Right ventricle myocardium inferior (tissue), 1 donor: ENCODE data around the gene OR6S1. TPM values are rescaled to one million over a fixed set of nuclear protein-coding genes. Genes with fewer than 3 reads are reported as not detected.
"Not testable (repeated sequence)": the region's sequence is repeated elsewhere in the genome, so short reads cannot be mapped to it uniquely, and the experiment has no call there.

Experiments used
- ATAC-seq: fragments of 200-7000 bp; cut with Tn5 transposase; one replicate; pipeline ENCODE4 v1.9.1; 2020; ENCODE audit warnings: mild to moderate bottlenecking, moderate library complexity
- DNase-seq: peaks from one replicate; pipeline ENCODE4 v3.0.0; 2021; ENCODE audit errors: missing footprints
- intact Hi-C: fragments of 100-400 bp; cut with DNase I; formaldehyde crosslinking; loops from one replicate; pipeline ENCODE4 v1.11.0; 2022
- total RNA-seq: library from RNA; stranded (reverse); fragmentation: NEBNext Ultra II Directional; extraction: Animal tissue kit (Norgen Biotek cat#: 25700); gene quantifications from one replicate; pipeline ENCODE4 v1.2.1, GENCODE V29; 2021
- donor health status: DM: no; HTN: yes; CAD: no; lungs with severe emphysema.

OR6S1 gene
- total RNA-seq, 1 donor from 2014 or later: not detected

DNA sequence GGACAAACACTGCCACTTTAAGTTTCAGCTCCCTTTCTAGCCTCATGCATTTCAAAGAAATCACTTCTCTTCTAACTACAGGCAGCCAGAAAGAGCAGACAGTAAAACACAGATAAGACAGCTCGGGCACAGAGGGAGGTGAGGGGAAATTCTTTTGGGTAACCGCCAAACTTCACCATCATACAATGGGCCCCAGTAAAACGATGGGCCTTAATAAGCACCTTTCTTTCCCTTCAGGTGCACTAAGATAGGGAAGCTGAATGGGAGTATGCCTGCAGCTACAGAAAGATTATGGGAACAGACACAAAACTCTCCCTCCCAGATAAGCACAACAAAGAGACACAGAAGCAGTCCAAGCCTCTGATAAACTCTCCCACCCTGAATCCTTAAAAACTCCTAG, 1.3 kb upstream of the OR6S1 start:
- DNase-seq, ATAC-seq, intact Hi-C loops: not testable (repeated sequence)

DNA sequence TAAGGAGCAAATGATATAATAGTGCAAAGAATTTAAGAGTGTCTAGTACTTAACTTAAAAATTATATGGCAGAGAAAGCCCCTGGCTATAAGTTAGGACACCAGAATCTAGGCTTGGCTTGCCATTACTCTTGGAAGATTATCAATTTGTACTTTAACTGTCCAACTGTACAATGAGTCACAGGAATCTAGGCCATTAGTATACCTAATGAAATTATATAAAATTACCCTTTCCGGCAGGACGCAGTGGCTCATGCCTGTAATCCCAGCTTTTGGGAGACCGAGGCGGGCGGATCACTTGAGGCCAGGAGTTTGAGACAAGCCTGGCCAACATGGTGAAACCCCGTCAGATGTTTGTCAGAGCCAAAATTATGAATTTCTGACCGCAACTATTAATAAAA, 691 bp upstream of the OR6S1 start:
- DNase-seq: no peak
- ATAC-seq: no peak
- intact Hi-C loops: no loop called here

DNA sequence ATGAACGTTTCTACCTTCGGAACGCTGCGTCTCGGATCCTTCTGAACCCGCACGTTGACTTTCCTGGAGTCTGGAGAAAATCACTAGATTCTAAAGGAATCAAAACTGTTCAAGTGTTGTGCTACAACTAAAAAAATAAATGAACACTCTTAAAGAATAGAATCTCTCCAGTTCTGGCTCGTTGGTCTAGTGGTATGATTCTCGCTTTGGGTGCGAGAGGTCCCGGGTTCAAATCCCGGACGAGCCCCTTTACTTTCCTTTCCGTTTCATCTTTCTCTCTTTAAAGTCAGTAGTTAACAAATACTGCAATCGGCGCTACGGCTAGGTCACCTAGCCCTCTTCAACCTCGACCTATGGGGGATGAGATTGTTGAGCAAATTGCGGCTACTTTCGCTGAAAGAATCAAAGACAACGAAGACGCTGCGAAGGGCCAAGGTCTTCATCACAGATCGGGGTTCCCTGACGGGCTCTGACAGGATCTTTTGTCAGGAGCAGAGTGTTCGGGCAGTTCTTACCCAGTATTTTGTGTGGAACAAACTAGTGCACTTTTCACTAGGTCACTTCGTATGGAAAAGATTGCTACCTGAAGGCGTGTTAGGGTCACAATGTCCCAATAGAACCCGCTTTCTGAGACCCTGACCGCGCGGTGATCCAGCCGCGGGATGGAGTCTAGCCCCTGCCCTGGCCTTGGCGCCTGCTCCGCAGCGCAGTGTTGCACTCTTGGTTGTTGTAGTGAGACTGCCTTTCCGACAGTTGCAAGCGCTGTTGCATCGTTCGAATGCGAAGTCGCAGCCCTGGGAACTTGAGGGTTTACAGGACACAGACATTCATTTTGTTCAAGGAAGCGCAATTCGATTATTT, 8.4 kb downstream of the OR6S1 start:
- ATAC-seq (peak; percentile 58), DNase-seq (no peak)
- intact Hi-C loops: no loop called here

DNA sequence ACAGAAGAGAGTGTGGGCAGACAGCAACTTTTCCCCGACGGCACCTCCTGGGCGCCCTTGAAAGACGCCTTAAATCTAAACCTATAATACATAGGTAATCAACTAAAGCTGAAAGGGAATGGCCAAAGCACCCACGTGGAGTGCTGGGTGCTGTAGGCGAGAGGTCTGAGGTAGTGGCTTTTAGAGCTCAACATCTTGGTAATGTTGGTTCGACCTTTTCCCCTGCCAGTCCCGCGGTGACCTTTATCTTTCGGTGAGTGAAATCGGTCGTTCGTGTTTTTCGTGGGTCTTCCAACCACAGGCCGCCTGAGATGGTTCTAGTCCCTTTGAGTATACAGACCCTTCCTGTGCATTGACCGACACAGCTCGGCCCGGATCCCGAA, 9.1 kb downstream of the OR6S1 start:
- no peak for DNase-seq
- no peak for ATAC-seq
- intact Hi-C loops: no loop called here

DNA sequence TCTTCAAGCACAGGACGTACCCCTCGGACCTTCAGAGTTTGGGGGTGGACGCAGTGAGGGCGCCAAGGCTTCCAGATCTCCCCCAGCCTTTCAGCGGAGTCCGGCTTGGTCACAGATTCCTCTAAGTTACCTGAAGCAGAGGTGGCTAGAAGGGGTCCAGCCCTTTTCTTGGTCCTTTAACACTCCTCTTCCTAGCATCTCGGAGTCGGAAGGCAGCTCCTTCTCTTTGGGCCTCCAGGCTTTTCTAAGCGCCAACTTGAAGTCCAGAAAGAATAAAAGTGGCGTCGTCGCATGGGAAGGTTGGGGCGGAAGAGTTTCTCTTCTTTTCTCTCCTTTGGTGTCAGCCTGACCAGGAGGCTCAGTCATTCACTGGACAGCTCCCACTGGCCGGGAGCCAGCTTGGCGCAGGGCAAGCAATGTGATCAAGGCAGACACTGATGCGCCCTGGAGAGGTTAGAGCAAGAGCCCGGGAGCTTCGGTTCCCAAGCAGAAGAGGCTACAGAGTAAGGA, 9.6 kb downstream of the OR6S1 start:
- peak; percentile 72 for ATAC-seq
- intact Hi-C loops: no loop called here
- peak; percentile 85 for DNase-seq

DNA sequence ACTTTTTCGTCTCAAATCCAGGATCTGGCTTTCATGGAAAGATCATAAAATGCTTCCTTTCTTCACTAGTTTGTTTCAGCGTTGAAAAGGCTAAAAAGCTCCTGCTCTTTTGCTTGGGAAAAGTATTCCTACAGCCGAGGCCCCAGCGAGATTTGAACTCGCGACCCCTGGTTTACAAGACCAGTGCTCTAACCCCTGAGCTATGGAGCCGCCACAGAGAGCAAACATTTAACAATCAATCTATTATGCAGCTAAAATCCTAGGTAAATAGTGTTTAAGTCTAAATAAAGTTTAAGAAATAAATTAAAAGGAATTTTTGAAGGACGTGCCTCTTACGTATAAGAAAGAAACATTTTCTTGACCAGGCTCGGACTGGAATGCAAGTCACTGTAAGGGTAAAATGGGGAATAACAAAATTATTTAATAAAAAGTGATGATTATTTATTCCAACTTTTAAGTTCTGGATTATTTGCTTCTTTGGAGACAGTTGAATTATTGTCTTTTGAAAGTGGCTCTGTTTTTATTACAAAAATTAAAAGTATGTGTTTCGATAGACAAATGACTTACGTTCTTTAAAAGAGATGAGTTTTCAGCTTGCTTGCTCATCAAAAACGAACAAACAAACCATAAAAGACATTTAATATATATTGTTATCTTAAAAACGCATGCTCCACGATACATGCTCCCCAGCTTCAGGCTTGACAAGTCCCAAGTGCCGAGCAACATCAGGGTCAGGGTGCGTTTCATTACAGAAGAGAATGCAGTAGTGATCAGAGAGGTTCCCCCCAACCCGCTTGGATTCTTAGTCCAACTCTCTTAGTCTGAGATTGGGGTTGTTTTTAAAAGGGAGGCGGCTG, 10.2 kb downstream of the OR6S1 start:
- DNase-seq (no peak), ATAC-seq (peak; percentile 45)
- intact Hi-C loops: no loop called here

DNA sequence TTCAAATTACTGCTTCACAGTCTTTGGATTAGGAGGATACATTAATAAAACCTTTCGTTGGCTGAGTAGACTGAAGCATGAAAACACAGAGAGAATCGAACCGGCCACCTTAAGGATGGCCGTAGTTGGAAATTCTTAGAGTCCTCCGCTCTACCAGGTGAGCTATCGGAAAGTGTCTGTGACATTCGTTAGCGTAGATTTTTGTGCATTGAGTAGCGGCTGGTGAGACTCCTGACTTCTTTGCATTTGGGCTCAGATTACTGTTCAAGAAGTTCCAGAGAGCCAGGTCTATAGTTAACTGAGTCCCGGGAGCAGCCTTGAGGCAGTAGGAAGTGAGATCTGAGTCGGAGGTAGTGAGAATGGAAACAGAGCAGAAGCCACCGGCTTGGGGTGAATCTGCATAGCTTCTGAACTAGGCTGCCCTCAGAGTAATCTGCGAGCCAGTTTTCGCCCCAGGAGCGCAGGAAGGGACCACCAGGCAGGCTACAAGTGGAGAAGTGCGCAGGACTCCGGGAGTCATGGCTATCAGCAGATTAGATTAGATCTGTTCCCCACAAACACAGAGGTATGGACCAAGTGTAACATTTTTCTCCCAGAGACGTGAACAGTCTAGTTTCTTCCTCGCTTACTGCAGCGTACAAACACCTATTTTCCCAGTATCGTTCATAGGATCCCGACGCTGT, 11.0 kb downstream of the OR6S1 start:
- intact Hi-C loops: no loop called here

DNA sequence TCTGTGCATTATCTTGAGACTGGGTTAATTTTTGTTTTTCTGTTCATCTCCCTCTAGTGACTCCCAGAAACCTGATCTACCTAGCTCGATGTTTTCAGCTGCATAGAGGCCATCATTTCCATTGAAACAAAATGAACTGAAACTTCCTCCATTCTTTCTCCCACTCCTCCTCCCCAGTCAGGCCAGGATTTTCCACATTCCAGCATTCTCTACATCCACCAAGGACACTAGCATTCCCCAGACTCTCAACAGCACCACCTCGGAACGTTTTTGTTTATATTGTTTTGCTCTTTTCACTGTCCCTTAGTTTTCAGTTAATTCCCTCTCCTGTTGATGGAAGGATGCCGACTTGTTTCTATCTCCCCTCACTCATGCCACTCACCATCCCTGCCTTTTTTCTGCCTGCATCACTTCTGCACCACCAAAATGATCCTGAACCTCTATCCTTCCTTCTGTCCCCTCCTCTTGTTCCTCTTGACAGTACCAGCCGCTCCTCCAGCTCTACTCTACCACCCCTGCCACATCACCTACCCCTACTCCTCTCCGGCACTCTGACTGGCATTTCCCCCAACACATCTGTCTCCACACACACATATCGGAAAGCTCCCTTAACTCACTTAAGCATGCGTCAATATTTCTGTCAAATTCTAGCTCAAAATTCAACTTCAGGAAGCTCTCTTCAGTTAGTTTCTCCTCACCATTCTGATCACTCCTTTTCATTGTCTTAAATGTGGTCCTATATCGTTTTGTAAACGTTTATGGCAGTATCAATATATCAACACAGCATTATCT, 13.2 kb downstream of the OR6S1 start:
- no peak for DNase-seq
- ATAC-seq: no peak
- intact Hi-C loops: loop anchor here (5.0 kb wide), 1 partner anchor 54 kb away; the partner anchor contains the start of gene RNASE4

More for the DNA sequence above, 11.0 kb downstream of the OR6S1 start:
- no peak for ATAC-seq
- no peak for DNase-seq

DNA sequence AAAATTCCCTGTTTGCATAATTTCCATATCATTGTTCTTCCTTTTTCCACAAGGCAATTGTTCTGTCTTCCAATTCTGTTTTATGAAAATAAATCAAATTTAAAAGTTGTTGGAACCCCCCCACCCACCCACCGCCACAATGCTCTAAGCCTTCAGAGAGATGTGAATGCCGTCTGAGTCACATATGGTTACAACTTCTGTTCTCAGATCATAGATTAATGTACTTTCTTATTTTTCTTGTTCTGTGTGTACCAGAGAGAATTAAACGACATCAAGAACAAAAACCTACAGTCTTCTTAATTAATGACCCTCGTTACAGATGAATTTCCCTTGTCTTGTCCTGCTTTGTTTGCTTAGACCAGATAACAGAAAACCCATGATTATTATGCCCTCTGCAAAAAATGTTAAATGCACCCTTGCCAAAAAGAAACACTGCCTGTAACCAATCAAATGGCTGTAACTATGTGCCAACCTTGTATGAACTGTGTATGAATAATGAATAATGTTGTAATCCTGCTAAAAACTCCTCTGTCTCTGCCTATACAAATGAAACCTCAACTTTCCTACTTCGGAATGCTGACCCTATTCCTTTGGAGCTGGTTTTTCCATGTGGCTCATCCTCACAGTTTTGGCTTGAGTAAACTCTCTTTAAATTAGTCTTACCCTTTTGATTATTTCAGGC, 14.0 kb downstream of the OR6S1 start:
- no peak for DNase-seq
- no peak for ATAC-seq
- intact Hi-C loops: loop anchor here (5.0 kb wide), 1 partner anchor 55 kb away; the partner anchor contains the start of gene RNASE4

DNA sequence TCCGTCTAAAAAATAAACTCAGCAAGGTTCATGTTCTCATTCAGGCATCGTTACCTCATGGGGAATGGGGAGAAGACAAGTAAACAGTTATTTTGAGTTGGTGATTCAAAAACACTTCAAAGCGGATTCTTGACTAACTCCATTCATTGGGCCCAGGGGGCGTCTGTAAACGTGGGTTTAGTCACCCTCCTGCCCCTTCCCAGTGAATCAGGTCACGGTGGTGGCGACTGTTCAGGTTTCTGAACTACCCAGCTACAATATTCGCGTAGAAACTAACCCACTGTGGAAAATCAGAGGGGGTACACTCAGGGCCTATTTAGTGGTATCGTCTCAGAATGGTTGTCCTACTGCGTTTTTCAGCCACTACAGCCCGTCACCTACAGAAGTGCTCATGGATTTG, 15.2 kb downstream of the OR6S1 start:
- intact Hi-C loops: loop anchor here (5.0 kb wide), 1 partner anchor 56 kb away; the partner anchor contains the start of gene RNASE4
- ATAC-seq (no peak), DNase-seq (no peak)

DNA sequence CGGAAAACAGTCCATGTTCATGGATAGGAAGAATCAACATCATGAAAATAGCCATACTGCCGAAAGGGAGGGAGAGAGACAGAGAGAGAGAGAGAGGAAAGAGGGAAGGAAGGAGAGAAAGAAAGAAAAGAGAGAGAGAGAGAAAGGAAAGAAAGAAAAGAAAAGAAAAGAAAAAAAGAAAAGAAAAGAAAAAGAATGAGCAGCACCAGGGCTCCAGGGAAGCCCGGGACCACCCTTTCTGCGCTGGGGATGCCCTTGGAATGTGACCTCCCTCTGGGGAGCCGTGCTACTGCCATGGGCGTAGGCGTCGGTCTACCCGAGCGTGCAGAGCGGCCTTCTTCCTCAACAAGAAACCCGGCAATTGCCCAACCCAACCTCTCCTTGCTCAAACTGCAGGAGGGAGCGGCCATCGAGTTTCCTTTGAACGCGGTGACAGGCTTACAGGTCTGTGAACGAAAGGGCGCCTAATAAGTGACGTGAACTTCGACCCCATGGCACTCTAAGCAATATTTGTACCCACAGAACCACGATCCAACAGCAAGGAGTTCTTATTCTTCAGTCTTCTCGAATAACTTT, 16.9 kb downstream of the OR6S1 start:
- intact Hi-C loops: loop anchor here (5.0 kb wide), 1 partner anchor 58 kb away; the partner anchor contains the start of gene RNASE4
- peak; percentile 80 for DNase-seq
- peak; percentile 59 for ATAC-seq

DNA sequence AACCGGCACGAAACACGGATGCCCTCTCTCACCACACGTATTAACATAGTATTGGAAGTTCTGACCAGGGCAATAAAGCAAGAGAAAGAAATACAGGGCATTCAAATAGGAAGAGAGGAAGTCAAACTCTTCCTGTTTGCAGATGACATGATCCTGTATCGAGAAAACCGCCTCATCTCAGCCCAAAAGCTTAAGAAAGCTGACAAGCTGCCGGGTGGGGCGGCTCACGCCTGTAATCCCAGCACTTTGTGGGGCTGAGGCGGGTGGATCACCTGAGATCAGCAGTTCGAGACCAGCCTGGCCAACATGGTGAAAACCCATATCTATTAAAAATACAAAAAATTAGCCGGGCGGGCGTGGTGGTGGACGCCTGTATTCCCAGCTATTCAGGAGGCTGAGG, 17.7 kb downstream of the OR6S1 start:
- no peak for ATAC-seq
- intact Hi-C loops: no loop called here
- DNase-seq: no peak

DNA sequence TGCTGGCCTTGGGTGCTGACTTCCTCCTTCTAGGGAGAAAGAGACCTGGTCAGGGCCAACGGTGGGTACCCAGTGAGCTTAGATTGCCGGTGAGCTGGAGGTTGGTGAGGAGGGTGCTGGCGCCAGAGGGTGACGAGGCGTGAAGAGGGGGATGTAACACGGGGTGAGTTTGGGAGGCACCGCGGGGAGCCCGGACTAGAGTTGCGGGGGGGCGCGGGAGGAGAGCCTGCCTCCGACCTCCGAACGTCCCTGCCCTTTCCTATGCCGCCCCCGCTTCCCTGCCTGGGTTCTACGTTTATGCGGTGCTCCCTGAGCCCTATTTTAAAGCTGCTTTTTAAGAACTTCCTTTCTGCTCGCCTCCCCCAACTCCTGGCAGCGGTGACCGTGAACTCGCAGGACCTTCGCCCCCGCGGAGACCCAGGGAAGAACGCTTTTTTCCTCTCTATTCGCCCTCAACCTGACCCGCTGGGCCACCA, 18.6 kb downstream of the OR6S1 start:
- DNase-seq (no peak), ATAC-seq (no peak)
- intact Hi-C loops: no loop called here

DNA sequence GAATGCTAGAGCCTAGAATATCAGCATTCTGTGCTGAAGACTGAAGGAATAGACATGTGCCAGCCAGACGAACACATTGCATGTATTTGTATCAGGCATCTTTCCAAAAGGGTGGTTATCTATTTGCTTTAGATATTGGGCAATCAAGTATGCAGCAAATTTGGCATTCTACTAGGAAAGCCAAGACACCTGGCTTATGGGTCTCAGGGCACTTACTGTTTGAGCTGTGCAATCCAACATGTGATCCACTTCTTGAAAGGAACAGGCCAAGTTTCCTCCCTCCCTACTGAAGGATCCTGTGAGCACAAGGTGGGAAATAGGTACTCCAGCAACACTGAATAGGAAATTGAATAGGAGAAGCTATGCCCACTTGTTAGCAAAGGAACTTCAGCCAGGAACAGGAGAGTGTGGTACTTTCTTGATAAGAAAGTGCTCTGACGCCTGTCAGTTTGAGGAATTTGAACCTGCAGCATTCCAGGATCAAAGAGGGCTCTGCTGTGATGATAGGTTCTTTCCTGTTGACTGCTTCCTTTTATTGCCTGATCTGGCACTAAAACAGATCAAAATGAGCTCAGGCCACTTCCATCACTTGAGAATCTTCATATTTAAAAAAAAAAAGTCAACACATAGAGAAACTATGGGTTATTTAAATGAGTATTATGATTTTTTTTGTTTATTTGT, 20.6 kb downstream of the OR6S1 start:
- ATAC-seq (no peak), DNase-seq (no peak)
- intact Hi-C loops: no loop called here

DNA sequence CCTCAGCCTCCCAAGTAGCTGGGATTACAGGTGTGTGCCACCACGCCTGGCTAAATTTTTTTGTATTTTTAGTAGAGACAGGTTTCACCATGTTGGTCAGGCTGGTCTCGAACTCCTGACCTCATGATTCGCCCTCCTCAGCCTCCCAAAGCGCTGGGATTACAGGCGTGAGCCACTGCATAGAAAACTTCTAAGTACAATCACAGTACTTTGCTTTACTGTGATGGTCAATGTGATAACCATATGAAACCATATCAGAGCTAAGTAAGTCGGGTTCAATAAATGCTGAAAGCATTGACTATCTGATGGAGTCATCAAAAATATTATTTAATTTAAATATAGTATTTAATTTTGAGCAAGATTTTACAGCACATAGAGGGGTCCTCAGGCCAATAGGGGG, 21.8 kb downstream of the OR6S1 start:
- intact Hi-C loops, DNase-seq, ATAC-seq: not testable (repeated sequence)

DNA sequence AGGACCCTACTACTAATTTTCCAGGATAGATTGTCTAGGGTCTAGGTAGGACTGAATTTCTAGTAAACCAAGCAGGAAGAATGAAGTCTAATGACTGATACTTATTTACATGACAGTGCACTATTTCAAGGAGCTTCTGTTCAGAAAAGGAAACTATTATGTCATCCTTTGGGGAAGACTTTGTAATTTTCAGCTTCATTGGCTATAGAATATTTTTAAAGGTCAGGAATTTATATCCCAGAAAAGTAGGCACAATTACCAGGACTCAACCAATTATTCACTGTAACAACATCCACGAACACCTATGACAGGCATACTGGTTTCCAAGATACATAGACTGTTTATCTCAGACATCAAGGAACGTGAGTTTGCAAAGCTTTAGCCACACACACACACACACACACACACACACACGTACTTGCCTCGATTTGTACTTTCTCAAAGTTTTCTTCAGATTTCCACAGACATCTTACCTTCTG, 23.2 kb downstream of the OR6S1 start:
- ATAC-seq (no peak), DNase-seq (no peak)
- intact Hi-C loops: no loop called here
